Endothelial cell (in vitro differentiated cells): Measurements from ENCODE around the gene SET. TPM values are rescaled to one million over a fixed set of nuclear protein-coding genes. Genes with fewer than 3 reads are reported as not detected.
"Not testable (repeated sequence)": the region's sequence is repeated elsewhere in the genome, so short reads cannot be mapped to it uniquely, and the experiment has no call there.

ENCODE experiments used
- DNase-seq: peaks from one replicate; pipeline ENCODE4 v3.0.0; 2021; ENCODE audit warnings: low spot score
- H3K27ac Mint-ChIP-seq: one replicate; pipeline ENCODE4 v1.8.0; 2021; ENCODE audit warnings: mixed read lengths, inconsistent platforms; ENCODE audit not compliant: unreplicated experiment
- H3K27me3 Mint-ChIP-seq: one replicate; pipeline ENCODE4 v1.8.0; 2021; ENCODE audit warnings: mild to moderate bottlenecking, moderate library complexity, mixed read lengths, inconsistent platforms; ENCODE audit not compliant: unreplicated experiment
- H3K36me3 Mint-ChIP-seq: one replicate; pipeline ENCODE4 v1.8.0; 2021; ENCODE audit warnings: mild to moderate bottlenecking, low read depth, mixed read lengths, inconsistent platforms; ENCODE audit not compliant: unreplicated experiment
- H3K4me1 Mint-ChIP-seq: one replicate; pipeline ENCODE4 v1.8.0; 2021; ENCODE audit warnings: mild to moderate bottlenecking, mixed read lengths, inconsistent platforms; ENCODE audit not compliant: unreplicated experiment
- H3K4me3 Mint-ChIP-seq: one replicate; pipeline ENCODE4 v1.8.0; 2021; ENCODE audit warnings: mild to moderate bottlenecking, mixed read lengths, inconsistent platforms; ENCODE audit not compliant: unreplicated experiment
- H3K9me3 Mint-ChIP-seq: one replicate; pipeline ENCODE4 v1.8.0; 2021; ENCODE audit warnings: mixed read lengths, inconsistent platforms; ENCODE audit not compliant: unreplicated experiment
- total RNA-seq: library from RNA; stranded (reverse); fragmentation: NEBNext Ultra II Directional; extraction: Animal tissue kit (Norgen Biotek cat#: 25700); gene quantifications from one replicate; pipeline ENCODE4 v1.2.1, GENCODE V29; 2021; ENCODE audit not compliant: unreplicated experiment
- TF ChIP-seq, protein P1 (sequence below): fragments of 200-600 bp; sonication (generic); IDR thresholded peaks from one replicate; pipeline ENCODE4 v1.5.0; 2021; ENCODE audit warnings: antibody characterized with exemption; ENCODE audit not compliant: unreplicated experiment

The SET gene
- total RNA-seq, 1 donor from 2014 or later = 420 TPM

DNA sequence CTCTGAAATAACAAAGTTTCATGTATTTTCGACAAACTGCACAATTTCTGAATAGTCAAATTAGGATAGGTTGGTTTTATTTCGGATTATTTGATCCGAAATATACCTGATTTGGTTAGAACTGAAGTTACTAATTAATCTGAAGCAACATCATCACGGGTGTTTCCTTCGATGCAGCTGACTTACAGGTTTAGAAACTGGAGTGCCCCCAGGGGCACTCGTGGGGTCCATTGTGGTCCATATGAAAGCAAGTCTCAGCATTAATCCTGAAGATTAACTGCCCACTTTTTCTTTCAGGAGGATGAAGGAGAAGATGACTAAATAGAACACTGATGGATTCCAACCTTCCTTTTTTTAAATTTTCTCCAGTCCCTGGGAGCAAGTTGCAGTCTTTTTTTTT is 5.3 kb downstream of the SET start:
- Mint-ChIP-seq H3K9me3 (no peaks in the 10 kb centered on the region), H3K4me3 (no peak overlapping the region), H3K27me3 (peaks cover 4% of the 10 kb centered on the region), H3K36me3 (peaks cover 29% of the 10 kb centered on the region), H3K4me1 (peaks cover 15% of the 10 kb centered on the region), H3K27ac (no peak overlapping the region)
- no peak for DNase-seq
- TF ChIP-seq, protein P1, sequence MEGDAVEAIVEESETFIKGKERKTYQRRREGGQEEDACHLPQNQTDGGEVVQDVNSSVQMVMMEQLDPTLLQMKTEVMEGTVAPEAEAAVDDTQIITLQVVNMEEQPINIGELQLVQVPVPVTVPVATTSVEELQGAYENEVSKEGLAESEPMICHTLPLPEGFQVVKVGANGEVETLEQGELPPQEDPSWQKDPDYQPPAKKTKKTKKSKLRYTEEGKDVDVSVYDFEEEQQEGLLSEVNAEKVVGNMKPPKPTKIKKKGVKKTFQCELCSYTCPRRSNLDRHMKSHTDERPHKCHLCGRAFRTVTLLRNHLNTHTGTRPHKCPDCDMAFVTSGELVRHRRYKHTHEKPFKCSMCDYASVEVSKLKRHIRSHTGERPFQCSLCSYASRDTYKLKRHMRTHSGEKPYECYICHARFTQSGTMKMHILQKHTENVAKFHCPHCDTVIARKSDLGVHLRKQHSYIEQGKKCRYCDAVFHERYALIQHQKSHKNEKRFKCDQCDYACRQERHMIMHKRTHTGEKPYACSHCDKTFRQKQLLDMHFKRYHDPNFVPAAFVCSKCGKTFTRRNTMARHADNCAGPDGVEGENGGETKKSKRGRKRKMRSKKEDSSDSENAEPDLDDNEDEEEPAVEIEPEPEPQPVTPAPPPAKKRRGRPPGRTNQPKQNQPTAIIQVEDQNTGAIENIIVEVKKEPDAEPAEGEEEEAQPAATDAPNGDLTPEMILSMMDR = no peak

DNA sequence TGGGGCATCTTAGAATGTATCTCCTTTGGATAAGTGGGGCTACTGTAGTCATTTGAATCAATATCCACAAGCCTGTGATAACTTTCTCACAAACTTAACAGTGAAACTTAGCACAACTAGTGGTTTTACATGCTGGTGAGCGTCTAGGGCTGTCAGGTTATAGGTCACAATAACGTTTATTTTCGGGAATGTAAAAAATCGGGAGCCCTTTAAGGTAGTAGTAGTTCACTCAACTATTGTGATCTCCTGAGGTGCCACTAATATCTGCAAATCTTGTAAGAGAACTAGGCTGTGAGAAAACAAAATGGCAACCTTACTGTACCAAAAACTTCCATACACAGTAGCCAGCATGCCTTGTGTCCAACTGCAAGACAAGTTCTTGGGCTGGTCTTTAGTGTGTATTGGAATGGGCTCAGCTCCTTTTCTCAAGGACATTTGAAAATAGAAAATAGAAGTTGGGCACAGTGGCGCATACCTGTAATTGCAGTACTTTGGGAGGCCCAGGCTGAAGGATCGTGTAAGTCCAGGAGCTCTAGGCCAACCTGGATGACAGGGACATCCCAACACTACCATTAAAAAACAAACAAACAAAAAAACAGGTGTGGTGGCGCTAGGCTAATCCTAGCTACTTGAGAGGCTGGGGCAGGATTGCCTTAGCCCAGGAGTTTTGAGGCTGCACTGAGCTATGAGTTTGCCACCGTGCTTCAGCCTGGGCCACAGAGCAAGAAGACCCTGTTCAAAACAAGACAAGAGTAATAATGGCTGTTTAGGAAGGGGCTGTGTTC is 8.1 kb downstream of the SET start:
- no peaks in the 10 kb centered on the region for H3K9me3 Mint-ChIP-seq
- no peak for DNase-seq
- peaks cover 2% of the 10 kb centered on the region for H3K27me3 Mint-ChIP-seq
- H3K4me1 Mint-ChIP-seq = no peaks in the 10 kb centered on the region
- peaks cover 17% of the 10 kb centered on the region for H3K36me3 Mint-ChIP-seq
- H3K4me3 Mint-ChIP-seq = no peak overlapping the region
- H3K27ac Mint-ChIP-seq = no peak overlapping the region
- TF ChIP-seq, protein P1 = no peak

DNA sequence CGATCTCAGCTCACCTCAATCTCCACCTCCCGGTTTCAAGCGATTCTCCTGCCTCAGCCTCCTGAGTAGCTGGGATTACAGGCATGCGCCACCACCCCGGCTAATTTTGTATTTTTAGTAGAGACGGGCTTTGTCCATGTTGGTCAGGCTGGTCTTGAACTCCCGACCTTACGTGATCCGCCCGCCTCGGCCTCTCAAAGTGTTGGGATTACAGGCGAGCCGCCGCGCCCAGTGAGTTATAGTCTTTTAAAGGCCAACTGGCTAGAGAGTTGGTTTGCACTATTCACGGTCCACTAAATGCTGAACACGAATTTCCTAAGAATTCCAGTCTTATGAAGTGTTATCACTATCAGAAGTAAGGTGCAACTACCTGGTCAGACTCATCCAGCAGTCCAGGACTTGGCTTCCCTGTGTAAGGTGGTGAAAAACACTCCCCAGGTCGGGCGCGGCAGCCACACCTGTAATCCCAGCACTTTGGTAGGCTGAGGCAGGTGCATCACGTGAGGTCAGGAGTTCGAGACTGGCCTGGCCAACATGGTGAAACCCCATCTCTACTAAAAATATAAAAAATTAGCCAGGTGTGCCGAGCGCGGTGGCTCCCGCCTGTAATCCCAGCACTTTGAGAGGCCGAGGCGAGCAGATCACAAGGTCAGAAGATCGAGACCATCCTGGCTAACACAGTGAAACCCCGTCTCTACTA is 10.2 kb downstream of the SET start:
- not testable (repeated sequence) for H3K4me3 Mint-ChIP-seq, H3K36me3 Mint-ChIP-seq, H3K27ac Mint-ChIP-seq, DNase-seq, H3K9me3 Mint-ChIP-seq, H3K4me1 Mint-ChIP-seq, H3K27me3 Mint-ChIP-seq

DNA sequence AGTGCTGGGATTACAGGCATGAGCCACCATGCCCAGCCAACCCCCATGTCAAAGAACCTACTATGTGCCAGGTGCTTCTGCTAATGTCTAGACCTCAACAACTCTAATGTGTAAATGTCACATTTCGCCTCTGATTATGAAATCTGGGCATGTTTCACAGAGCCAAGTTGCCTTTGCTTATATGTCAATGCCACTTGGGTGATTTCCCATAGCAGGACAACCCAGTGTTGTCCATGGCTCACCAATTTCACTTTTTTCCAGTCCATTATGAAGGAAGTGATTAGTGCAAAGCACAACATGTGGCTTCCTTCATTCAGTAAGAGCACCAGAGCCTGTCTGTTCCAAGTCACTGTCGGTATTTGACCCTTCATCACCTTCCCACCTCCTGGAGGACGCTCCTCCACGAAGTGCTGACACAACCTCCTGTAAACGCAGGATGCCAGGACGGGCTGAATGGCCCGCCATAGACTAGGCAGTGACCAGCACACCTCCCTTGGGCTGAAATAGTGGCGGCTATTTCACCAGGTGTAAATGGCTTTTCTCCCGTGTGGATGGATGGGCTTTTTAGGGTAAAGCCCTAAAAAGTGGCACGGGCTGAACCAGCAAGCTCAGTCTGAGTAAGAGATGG is 12.3 kb downstream of the SET start:
- peaks cover 3% of the 10 kb centered on the region for H3K27me3 Mint-ChIP-seq
- DNase-seq = no peak
- no peak overlapping the region for H3K27ac Mint-ChIP-seq
- TF ChIP-seq, protein P1 = no peak
- H3K36me3 Mint-ChIP-seq = peaks cover under 1% of the 10 kb centered on the region
- H3K4me3 Mint-ChIP-seq = peak overlapping the region; percentile 86
- no peaks in the 10 kb centered on the region for H3K9me3 Mint-ChIP-seq
- no peaks in the 10 kb centered on the region for H3K4me1 Mint-ChIP-seq

DNA sequence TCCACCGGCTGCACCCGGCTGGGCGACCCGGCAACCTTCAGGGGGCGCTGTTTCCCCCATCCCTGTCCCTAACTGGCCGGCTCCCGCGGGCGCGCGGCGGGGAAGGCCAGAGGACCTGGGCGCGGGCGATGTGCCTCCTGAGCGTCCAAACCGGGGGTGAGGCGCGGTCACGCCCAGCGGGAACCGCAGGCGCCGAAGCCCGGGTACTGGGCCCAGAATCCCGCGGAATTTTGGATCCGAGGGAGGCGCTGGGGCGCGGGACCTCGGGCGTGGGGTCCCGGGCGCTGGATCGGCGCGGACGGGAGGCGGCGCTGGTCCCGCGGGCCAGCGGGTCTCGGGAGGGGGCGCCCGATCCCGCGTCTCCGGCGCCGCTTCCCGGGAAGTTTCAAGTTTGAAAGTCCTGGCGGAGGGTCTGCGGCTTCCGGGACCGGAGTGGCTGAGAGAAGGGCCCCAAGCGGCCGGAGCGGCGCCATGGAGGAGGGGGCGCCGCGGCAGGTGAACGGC is 13.5 kb downstream of the SET start, which contains the start of gene PKN3:
TSS of gene PKN3 (plus strand) at position 59 of the 504 bp plus-strand sequence. CDS start at position 472, 413 bp downstream.
- H3K27me3 Mint-ChIP-seq = peaks cover 3% of the 10 kb centered on the region
- TF ChIP-seq, protein P1 = peak; percentile 98
- peak within 1 kb of the TSS; percentile 88 for H3K4me3 Mint-ChIP-seq
- no peaks in the 10 kb centered on the region for H3K36me3 Mint-ChIP-seq
- H3K9me3 Mint-ChIP-seq = no peaks in the 10 kb centered on the region
- DNase-seq = peak; percentile 98
- H3K27ac Mint-ChIP-seq = peak within 1 kb of the TSS; percentile 62
- no peaks in the 10 kb centered on the region for H3K4me1 Mint-ChIP-seq
